Activated CD4-positive, alpha-beta T cell treated with anti-CD3 and anti-CD28 coated beads, Interleukin-2, amount 50 U/mL, for 48 hours (primary cell): Measurements from ENCODE around the gene SS18L1.

Source experiments
- DNase-seq, 2 experiments: peaks; one replicate each; pipeline ENCODE4 v3.0.0-alpha.2; 2020

The SS18L1 gene

DNA sequence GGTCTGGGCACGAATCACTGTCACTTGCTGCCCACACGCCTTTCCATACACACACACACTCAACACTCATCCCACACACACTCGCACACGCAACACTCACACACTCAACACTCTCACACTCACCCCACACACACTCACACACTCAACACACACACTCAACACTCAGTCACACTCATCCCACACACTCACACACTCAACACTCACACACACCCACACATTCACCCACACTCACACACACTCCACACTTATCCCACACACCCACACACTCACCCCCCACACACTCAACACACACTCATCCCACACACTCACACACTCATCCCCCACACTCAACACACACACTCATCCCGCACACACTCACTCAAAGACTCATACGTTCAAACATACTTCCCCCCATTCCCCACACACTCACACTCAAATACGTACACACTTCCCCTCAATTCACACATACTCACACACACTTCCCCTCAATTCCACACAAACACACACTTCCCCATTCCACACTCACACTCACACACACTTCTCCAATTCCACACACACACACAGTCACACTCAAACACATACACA, 85.5 kb downstream of the SS18L1 start:
- no peak for DNase-seq

DNA sequence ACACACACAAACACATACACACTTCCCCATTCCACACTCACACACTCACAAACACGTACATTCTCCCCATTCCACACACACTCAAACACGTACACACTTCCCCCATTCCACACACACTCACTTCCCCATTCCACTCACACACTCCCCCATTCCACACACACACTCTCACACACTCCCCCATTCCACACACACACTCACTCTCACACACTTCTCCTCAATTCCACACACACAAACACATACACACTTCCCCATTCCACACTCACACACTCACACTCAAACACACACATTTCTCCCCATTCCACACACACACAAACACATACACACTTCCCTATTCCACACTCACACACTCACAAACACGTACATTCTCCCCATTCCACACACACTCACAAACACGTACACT, 86.1 kb downstream of the SS18L1 start:
- DNase-seq, result no peak

DNA sequence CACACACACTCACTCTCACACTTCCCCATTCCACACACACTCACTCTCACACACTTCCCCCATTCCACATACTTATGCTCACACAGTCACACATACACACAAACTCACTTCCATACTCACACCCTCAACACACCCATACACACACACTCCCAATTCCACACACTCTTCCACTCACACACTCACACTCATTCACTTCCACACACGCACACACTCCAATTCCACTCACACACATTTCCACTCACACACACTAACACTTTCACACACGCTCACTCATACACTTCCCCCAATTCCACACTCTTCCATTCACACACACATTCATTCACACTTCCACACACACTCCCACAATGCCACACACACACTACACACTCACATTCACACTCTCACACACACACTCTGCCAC, 86.7 kb downstream of the SS18L1 start:
- no peak for DNase-seq

DNA sequence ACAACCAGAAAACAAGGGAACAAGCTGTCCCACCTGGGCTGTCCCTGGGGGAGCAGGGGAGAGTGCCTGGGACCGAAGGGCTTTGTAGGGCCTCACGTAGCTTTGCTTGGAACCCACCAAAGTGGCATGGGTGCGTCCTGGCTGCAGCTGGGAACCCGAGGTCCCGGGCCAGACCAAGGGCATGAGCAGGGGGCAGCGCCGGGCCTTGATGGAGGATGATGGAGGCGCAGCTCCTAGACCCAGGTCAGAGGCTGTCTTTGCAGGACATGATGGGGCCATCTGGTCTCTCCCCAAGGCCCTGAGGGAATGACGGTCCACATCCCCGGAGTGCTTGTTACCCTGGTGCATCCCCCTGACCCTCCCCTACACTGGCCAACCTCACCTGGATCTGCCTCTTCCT, 87.1 kb downstream of the SS18L1 start:
- DNase-seq, result no peak

DNA sequence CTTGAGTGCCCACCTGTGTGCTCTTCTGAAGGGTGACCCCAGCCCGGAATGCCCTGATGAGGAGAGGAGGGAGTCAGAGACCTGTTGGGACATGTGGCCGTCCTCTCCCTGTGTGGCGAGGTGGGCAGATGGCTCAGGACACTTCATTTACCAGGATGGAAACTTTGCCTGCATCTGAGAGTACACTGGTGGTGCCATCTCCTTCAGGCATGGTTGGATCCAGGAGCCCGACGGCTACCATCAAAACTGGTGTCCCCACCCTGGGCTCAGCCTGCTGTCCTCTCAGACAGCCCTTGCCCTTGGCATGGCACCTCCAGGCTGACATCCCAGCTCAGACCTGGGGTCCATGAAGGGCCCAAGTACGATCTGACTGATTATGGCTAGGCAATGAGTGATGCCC, 87.7 kb downstream of the SS18L1 start:
- DNase-seq, result no peak
